NOMO-1 (cell line): ENCODE results near the gene SPIB.
"Not testable (repeated sequence)": the region's sequence is repeated elsewhere in the genome, so short reads cannot be mapped to it uniquely, and the experiment has no call there.

Source experiments
- DNase-seq, 2 experiments: peaks; one replicate each; lab custom pipeline; 2025; ENCODE audit not compliant: unreplicated experiment in 2 of 2; lab: John Stamatoyannopoulos, UW

SPIB gene

DNA sequence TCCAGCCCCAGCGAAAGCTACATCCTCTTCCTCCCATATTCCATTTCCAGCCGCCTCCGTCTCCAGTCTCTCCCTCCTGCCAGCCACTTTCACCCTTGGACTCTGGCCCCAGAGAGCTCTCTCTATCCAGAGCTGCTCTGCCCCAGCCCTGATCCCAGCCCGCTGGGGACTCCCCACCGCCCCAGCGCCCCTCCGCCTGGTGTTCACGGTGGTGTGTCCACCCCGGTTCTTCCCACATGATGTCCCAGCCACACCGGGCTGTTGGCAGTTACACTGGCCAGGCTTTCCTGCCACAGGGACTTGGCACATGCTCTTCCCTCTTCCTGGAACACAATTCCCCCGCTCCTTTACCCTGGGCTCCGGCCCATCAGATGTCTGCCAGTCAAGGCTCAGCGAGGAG lies 46.3 kb downstream of the SPIB start:
- DNase-seq, result no peak

DNA sequence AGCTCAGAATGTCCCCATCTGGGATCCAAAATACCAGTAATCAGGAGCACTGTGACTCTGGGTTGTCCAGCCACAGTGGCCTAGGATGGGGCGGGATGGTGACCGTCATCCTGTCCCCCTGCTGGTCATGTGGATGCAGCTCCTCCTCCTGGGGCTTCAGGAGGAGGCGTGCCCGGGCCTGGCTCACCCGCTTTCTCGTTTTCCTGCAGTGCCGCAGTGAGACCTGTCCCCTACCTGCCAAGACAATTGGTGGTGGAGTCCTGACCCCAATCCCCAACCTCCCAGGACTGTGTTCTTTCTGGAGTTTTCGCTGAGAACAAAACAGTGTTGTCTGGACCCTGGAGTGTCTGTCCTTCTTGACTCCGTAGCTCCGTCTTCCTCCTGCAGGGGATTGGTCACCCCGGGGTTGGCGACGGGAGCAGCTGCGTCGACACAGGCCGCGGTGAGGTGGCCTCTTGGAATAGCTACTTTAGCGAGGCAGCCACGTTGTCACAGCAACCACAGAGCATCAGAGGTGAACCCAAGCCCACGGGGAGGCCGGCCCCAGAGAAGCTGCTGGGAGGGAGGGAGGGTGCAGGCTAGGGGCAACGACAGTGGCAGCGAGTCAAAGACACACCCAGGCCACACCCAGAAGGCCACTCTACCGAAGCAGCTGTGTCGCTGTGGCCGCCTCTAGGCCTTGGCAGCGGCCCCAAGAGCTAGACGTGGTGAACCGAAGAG lies 47.4 kb downstream of the SPIB start:
- no peak for DNase-seq

- no peak for DNase-seq
Measured at GRCh38 chr19:50466706-50467039, 47.9 kb downstream of the SPIB start.

DNA sequence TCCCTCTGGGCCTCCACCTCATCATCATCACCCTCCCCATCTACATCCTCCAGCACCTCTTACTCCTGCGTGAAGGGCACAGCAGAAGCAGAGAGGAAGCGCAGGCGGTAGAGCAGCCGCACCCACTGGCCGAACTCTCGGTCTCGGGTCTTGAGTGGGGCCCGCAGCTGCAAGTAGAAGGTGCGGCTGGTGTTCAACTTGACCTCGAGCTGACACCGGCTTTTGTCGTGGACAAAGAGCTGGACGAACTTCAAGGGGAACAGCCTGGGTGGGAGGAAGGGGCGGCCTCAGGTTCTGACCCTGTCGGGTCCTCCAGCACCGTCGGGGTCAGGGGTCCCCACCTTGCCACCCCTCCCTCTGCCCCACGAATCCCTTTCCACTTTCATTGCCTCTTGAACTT lies 48.8 kb downstream of the SPIB start:
- no peak for DNase-seq

DNA sequence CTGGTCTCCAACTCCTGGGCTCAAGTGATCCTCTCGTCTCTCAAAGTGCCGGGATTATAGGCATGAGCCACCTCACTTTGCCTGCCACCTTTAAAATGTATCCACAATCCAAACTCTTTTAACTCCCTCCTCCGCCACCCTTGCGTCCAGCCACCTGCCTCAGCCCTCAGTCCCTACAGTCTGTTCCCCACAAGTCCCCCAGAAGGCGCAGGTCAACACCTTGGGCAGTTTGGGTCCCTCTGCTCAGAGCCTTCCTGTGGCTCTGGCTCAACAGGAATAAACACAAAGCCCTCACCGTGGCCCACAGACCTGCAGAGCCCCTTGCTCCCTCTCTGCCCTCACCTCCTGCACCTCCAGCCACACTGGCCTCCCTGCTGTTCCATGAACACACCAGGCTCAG lies 50.1 kb downstream of the SPIB start:
- peak in 1 of 2 experiments; percentile 35 for DNase-seq

DNA sequence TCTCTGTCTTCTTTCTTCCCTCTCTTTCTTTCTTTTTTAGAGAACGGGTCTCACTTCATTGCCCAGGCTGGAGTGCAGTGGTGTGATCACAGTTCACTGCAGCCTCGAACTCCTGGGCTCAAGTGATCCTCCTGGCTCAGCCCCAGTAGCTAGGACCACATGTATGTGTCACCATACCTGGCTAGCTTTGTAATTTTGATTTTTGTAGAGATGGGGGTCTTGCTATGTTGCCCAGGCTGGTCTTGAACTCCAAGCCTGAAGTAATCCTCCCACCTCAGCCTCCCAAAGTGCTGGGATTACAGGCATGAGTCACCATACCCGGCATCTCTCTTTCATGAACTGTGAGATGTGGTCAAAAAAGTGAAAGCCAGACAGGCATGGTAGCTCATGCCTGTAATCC lies 54.6 kb downstream of the SPIB start:
- not testable (repeated sequence) for DNase-seq

DNA sequence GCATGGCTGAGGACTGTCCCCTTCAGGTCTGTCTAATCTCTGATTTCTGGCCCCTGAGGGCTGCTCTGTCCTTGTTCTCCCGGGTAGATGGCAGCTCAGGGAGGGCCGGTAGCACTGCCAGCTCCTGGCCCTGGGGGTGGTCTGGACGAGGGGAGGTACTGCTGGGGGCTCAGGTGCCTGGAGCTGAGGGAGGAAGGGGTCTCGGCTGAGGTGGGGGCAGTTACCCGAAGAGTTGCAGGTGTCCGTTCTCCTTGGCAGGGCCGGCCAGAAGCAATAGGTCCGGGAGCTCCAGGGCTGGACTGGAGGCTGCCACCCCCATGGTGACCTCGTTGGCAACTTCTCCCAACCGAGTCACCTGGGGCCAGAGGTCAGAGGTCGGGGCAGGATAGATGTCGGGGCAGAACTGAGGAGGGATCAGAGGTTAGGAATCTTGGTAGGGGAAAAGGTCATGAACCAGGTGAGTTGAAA lies 56.4 kb downstream of the SPIB start:
- DNase-seq, result no peak

GRCh38 chr19:50475736-50476223 lies 57.0 kb downstream of the SPIB start:
- DNase-seq, result no peak

DNA sequence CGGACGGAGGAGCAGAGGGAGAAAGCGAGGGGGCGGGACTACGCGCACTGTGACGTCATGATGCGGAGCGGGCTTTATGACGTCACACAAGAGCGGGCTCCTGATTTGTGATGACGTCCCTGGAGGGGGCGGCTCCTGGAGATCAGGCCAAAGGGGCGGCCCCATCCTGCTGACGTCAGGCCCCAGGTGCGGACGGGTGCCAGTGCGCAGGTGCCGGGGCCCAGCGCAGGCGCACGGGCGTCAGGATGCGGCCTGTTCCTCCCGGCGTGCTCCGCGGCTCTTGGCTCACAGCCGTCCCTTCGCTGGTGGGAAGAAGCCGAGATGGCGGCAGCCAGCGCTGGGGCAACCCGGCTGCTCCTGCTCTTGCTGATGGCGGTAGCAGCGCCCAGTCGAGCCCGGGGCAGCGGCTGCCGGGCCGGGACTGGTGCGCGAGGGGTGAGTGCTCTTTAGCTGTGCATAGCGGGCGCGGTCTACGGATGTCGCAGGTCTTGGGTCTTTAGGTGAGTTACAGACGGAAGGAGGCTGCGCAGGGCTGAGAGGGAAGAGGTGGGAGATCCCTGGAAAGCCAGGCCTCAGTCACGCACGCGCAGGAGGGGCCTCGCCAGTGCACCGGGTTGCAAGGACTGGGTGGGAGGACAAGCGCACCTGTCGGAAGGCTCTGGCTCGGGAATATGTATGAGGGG lies 57.6 kb downstream of the SPIB start, which contains the start of the genes EMC10 and GARIN5A:
TSS of gene EMC10 (plus strand) at position 284 of the 683 bp plus-strand sequence. CDS start at position 322, 38 bp downstream.
TSS of gene GARIN5A (minus strand) at position 625 of the 683 bp plus-strand sequence. CDS start at position 165, 460 bp downstream.
- peak; percentile 83 to 87 for DNase-seq

- no peak for DNase-seq
Measured at GRCh38 chr19:50476907-50477238, 58.1 kb downstream of the SPIB start.

GRCh38 chr19:50477751-50478515 lies 59.2 kb downstream of the SPIB start:
- DNase-seq, result no peak

DNA sequence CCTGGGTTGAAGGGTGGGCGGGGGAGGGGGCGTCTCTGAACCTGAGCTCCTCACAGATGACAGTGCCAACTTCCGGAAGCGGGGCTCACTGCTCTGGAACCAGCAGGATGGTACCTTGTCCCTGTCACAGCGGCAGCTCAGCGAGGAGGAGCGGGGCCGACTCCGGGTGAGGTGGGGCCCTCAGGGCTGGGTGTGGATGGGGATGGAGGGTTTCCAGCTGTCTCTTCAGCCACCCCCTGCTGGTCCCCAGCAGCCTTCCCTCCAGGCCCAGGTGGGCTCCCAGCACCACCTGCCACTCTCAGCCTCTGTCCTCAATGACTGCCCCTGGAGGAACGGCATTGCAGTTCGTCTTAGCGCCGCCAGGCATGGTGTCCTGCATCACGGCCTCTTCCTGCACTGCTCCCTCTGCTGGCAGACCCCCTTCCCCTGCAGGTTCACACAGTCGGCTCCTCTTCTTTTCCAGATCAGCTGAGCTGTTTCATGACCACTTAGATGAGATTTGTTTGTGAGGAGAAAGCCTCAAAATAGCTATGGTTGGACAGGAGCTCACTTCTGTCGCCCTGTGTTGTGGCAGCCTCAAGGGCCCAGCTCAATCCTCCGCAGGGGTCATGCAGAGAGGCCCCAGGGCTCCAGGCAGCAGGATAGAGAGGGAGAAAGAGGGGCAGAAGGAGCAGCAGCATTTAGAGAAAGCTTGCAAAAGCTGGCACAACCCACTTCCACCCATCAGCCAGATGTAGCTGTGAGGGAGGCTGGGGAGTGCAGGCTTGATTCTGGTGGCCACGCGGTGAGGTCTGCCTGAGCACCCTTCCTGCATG lies 60.4 kb downstream of the SPIB start:
- DNase-seq, result no peak

GRCh38 chr19:50479761-50480251 lies 61.1 kb downstream of the SPIB start:
- no peak for DNase-seq

- no peak for DNase-seq
Measured at GRCh38 chr19:50480281-50481111, 61.8 kb downstream of the SPIB start.
